OCI-LY1 (cell line): ENCODE measurements around the gene C3orf62.
"Not testable (repeated sequence)": the region's sequence is repeated elsewhere in the genome, so short reads cannot be mapped to it uniquely, and the experiment has no call there.

Source experiments
- H2AFZ ChIP-seq: fragments of 200-600 bp; sonication (generic), shearing (Covaris generic); 2 replicates; pipeline ENCODE4 v1.6.0; 2014; ENCODE audit warnings: antibody characterized with exemption, mild to moderate bottlenecking, low read length
- H3F3A ChIP-seq: fragments of 200-600 bp; sonication (generic), shearing (Covaris generic); 2 replicates; pipeline ENCODE4 v1.6.0; 2014; ENCODE audit warnings: mild to moderate bottlenecking, antibody characterized with exemption, low read length, moderate library complexity; ENCODE audit not compliant: insufficient read depth
- H3K27ac ChIP-seq: fragments of 200-600 bp; sonication (generic); 2 replicates; pipeline ENCODE4 v1.5.1; 2014; ENCODE audit warnings: low read length, mixed run types, mild to moderate bottlenecking, low read depth; ENCODE audit not compliant: poor library complexity, severe bottlenecking
- H3K27me3 ChIP-seq: fragments of 200-600 bp; sonication (generic); 2 replicates; pipeline ENCODE4 v1.6.0; 2014; ENCODE audit warnings: antibody characterized with exemption, mild to moderate bottlenecking, low read length, moderate library complexity; ENCODE audit not compliant: insufficient read depth
- H3K36me3 ChIP-seq: fragments of 200-600 bp; sonication (generic); 2 replicates; pipeline ENCODE4 v1.6.1; 2014; ENCODE audit warnings: mild to moderate bottlenecking, antibody characterized with exemption, low read length, moderate library complexity, mixed read lengths; ENCODE audit not compliant: insufficient read depth
- H3K4me1 ChIP-seq: fragments of 200-600 bp; sonication (generic); 2 replicates; pipeline ENCODE4 v1.5.1; 2014; ENCODE audit warnings: mild to moderate bottlenecking, low read length, moderate library complexity; ENCODE audit not compliant: insufficient read depth, severe bottlenecking
- H3K4me2 ChIP-seq: fragments of 200-600 bp; sonication (generic), shearing (Covaris generic); 2 replicates; pipeline ENCODE4 v1.6.1; 2014; ENCODE audit warnings: low read length
- H3K4me3 ChIP-seq: fragments of 200-600 bp; sonication (generic); 2 replicates; pipeline ENCODE4 v1.5.1; 2014; ENCODE audit warnings: low read length, low read depth, mild to moderate bottlenecking, mixed read lengths; ENCODE audit not compliant: poor library complexity, severe bottlenecking
- H3K79me2 ChIP-seq: fragments of 200-600 bp; shearing (Covaris generic); 2 replicates; pipeline ENCODE4 v1.6.1; 2016; ENCODE audit warnings: mixed run types, low read length, mixed read lengths; ENCODE audit not compliant: insufficient read depth
- H3K9ac ChIP-seq: fragments of 200-600 bp; sonication (generic), shearing (Covaris generic); 2 replicates; pipeline ENCODE4 v1.6.1; 2014; ENCODE audit warnings: mild to moderate bottlenecking, low read length, mixed read lengths
- H3K9me2 ChIP-seq: fragments of 200-600 bp; sonication (generic), shearing (Covaris generic); 2 replicates; pipeline ENCODE4 v1.6.1; 2014; ENCODE audit warnings: low read depth, mild to moderate bottlenecking, low read length, mixed read lengths
- H3K9me3 ChIP-seq: fragments of 200-600 bp; shearing (Covaris generic); 2 replicates; pipeline ENCODE4 v1.6.1; 2014; ENCODE audit warnings: low read length, mixed read lengths
- H4K20me1 ChIP-seq: fragments of 200-600 bp; sonication (generic), shearing (Covaris generic); 2 replicates; pipeline ENCODE4 v1.6.0; 2016; ENCODE audit warnings: mild to moderate bottlenecking, low read length; ENCODE audit not compliant: insufficient read depth
- CTCF ChIP-seq: fragments of 200-600 bp; sonication (generic), shearing (Covaris generic); IDR thresholded peaks from 2 replicates; pipeline ENCODE4 v1.5.1; 2017; ENCODE audit warnings: mild to moderate bottlenecking, antibody characterized with exemption, low read length, moderate library complexity, mixed read lengths
- EZH2 ChIP-seq: fragments of 200-600 bp; sonication (generic), shearing (Covaris generic); IDR thresholded peaks from 2 replicates; pipeline ENCODE4 v1.8.0; 2017; ENCODE audit warnings: borderline replicate concordance, mixed run types, mild to moderate bottlenecking, antibody characterized with exemption, low read length, moderate library complexity, mixed read lengths

Gene C3orf62

GRCh38 chr3:49238274-49239127 is 38.5 kb downstream of the C3orf62 start:
- Histone ChIP-seq H3K4me2 (no peak overlapping the region), H3K4me3 (no peak overlapping the region), H3K9me2 (no peaks in the 10 kb centered on the region), H3K36me3 (no peaks in the 10 kb centered on the region), H3K9ac (no peak overlapping the region), H4K20me1 (no peaks in the 10 kb centered on the region), H3K4me1 (no peaks in the 10 kb centered on the region), H2AFZ (no peak overlapping the region), H3K9me3 (peaks cover 14% of the 10 kb centered on the region; the same call in 1 of the 2 replicates), H3K27me3 (no peaks in the 10 kb centered on the region), H3K27ac (no peak overlapping the region), H3K79me2 (no peaks in the 10 kb centered on the region), H3F3A (no peaks in the 10 kb centered on the region)
- TF ChIP-seq EZH2 (no peak), CTCF (no peak)

GRCh38 chr3:49237344-49237743 is 39.7 kb downstream of the C3orf62 start:
- no peak overlapping the region for H3K4me3 ChIP-seq
- TF ChIP-seq CTCF (no peak), EZH2 (no peak)
- H3K9me3 ChIP-seq = peaks cover 21% of the 10 kb centered on the region; the same call in 1 of the 2 replicates
- no peak overlapping the region for H2AFZ ChIP-seq
- H3K27ac ChIP-seq = no peak overlapping the region
- H3K4me1 ChIP-seq = no peaks in the 10 kb centered on the region
- H3K27me3 ChIP-seq = no peaks in the 10 kb centered on the region
- H3K4me2 ChIP-seq = no peak overlapping the region
- H3K9me2 ChIP-seq = no peaks in the 10 kb centered on the region
- H3K9ac ChIP-seq = no peak overlapping the region
- H3K79me2 ChIP-seq = no peaks in the 10 kb centered on the region
- H4K20me1 ChIP-seq = no peaks in the 10 kb centered on the region
- no peaks in the 10 kb centered on the region for H3K36me3 ChIP-seq
- no peaks in the 10 kb centered on the region for H3F3A ChIP-seq

- TF ChIP-seq EZH2 (no peak), CTCF (no peak)
- H3K9ac ChIP-seq = no peak overlapping the region
These were observed 40.8 kb downstream of the C3orf62 start for GRCh38 chr3:49236226-49236625.

GRCh38 chr3:49228817-49229216 is 48.2 kb downstream of the C3orf62 start:
- H2AFZ ChIP-seq, H3K79me2 ChIP-seq, H3K9ac ChIP-seq, H3K36me3 ChIP-seq, H3K9me2 ChIP-seq, H3F3A ChIP-seq, H3K27me3 ChIP-seq, H3K4me3 ChIP-seq, H3K27ac ChIP-seq, H3K4me1 ChIP-seq, H3K4me2 ChIP-seq, H4K20me1 ChIP-seq: not testable (repeated sequence)
- peaks cover 11% of the 10 kb centered on the region; the same call in 1 of the 2 replicates for H3K9me3 ChIP-seq

More at GRCh38 chr3:49236226-49236625, 40.8 kb downstream of the C3orf62 start:
- no peak overlapping the region for H2AFZ ChIP-seq
- no peak overlapping the region for H3K4me2 ChIP-seq
- no peaks in the 10 kb centered on the region for H3K9me2 ChIP-seq
- H3K36me3 ChIP-seq = no peaks in the 10 kb centered on the region
- no peak overlapping the region for H3K27ac ChIP-seq
- peaks cover 21% of the 10 kb centered on the region; the same call in 1 of the 2 replicates for H3K9me3 ChIP-seq
- H4K20me1 ChIP-seq = no peaks in the 10 kb centered on the region
- no peaks in the 10 kb centered on the region for H3K4me1 ChIP-seq
- no peaks in the 10 kb centered on the region for H3F3A ChIP-seq
- no peaks in the 10 kb centered on the region for H3K79me2 ChIP-seq
- no peaks in the 10 kb centered on the region for H3K27me3 ChIP-seq
- H3K4me3 ChIP-seq = no peak overlapping the region
